Endodermal cell (in vitro differentiated cells): ENCODE results near the gene COL27A1. TPM values are rescaled to one million over a fixed set of nuclear protein-coding genes. Genes with fewer than 3 reads are reported as not detected.

Experiments used
- DNase-seq: peaks from one replicate; pipeline ENCODE4 v3.0.0-alpha.2; 2017
- H3K27ac ChIP-seq: 2 replicates; pipeline ENCODE4 v1.5.1; 2013; ENCODE audit warnings: mild to moderate bottlenecking, low read depth, low read length, moderate library complexity
- H3K27me3 ChIP-seq: 2 replicates; pipeline ENCODE4 v1.6.1; 2013; ENCODE audit warnings: mild to moderate bottlenecking, low read length, moderate library complexity; ENCODE audit not compliant: insufficient read depth, control insufficient read depth, poor library complexity, severe bottlenecking
- H3K36me3 ChIP-seq: 2 replicates; pipeline ENCODE4 v1.7.0; 2013; ENCODE audit warnings: mild to moderate bottlenecking, low read length, moderate library complexity; ENCODE audit not compliant: control insufficient read depth, insufficient read depth
- H3K4me1 ChIP-seq: one replicate; pipeline ENCODE4 v1.7.0; 2013; ENCODE audit warnings: low read length; ENCODE audit not compliant: control insufficient read depth, insufficient read depth
- H3K4me3 ChIP-seq: 2 replicates; pipeline ENCODE4 v1.5.1; 2013; ENCODE audit warnings: mild to moderate bottlenecking, low read length, moderate library complexity
- H3K9ac ChIP-seq: 2 replicates; pipeline ENCODE4 v1.6.1; 2013; ENCODE audit warnings: mild to moderate bottlenecking, low read length, moderate library complexity; ENCODE audit not compliant: poor library complexity, severe bottlenecking; ENCODE audit errors: extremely low read depth
- H3K9me3 ChIP-seq: 2 replicates; pipeline ENCODE4 v1.6.1; 2013; ENCODE audit warnings: mild to moderate bottlenecking, low read length, moderate library complexity; ENCODE audit not compliant: control insufficient read depth
- H3K27ac Mint-ChIP-seq: 2 replicates; pipeline ENCODE4 v1.8.0; 2020; ENCODE audit warnings: mixed read lengths
- H3K27me3 Mint-ChIP-seq: 2 replicates; pipeline ENCODE4 v1.8.0; 2021; ENCODE audit warnings: mild to moderate bottlenecking, mixed read lengths; ENCODE audit not compliant: insufficient read depth
- H3K36me3 Mint-ChIP-seq: 2 replicates; pipeline ENCODE4 v1.8.0; 2020; ENCODE audit warnings: low read depth, mixed read lengths
- H3K4me1 Mint-ChIP-seq: 2 replicates; pipeline ENCODE4 v1.8.0; 2020; ENCODE audit warnings: mixed read lengths
- H3K4me3 Mint-ChIP-seq: 2 replicates; pipeline ENCODE4 v1.8.0; 2020; ENCODE audit warnings: mild to moderate bottlenecking, moderate library complexity, mixed read lengths
- H3K9me3 Mint-ChIP-seq: 2 replicates; pipeline ENCODE4 v1.8.0; 2020; ENCODE audit warnings: mild to moderate bottlenecking, mixed read lengths
- WGBS, 2 experiments: methylation state at CpG; one replicate each; pipeline versions ENCODE4 v1.1.5 to v1.1.7; 2013; ENCODE audit warnings: missing lambda C conversion rate in 2 of 2, mixed read lengths in 1 of 2; ENCODE audit not compliant: insufficient coverage in 1 of 2, insufficient read length in 1 of 2; 5-methylcytosine and 5-hydroxymethylcytosine counted together
- total RNA-seq, 2 donors: library from RNA; stranded (reverse); fragmentation: NEBNext Ultra II Directional in 1 of 2; extraction: Animal tissue kit (Norgen Biotek cat#: 25700) in 1 of 2; gene quantifications; 2 replicates in 1 of 2; 3 replicates in 1 of 2; pipeline ENCODE4 v1.2.1, GENCODE V29; 2021
- TF ChIP-seq, protein P1 (sequence below): fragments of 200-600 bp; sonication (generic); conservative IDR thresholded peaks from 2 replicates; pipeline ENCODE4 v1.5.0; 2021; ENCODE audit warnings: antibody characterized with exemption, mild to moderate bottlenecking

The COL27A1 gene
- total RNA-seq, 2 donors from 2014 or later, result 43.8 to 69.5 TPM

DNA sequence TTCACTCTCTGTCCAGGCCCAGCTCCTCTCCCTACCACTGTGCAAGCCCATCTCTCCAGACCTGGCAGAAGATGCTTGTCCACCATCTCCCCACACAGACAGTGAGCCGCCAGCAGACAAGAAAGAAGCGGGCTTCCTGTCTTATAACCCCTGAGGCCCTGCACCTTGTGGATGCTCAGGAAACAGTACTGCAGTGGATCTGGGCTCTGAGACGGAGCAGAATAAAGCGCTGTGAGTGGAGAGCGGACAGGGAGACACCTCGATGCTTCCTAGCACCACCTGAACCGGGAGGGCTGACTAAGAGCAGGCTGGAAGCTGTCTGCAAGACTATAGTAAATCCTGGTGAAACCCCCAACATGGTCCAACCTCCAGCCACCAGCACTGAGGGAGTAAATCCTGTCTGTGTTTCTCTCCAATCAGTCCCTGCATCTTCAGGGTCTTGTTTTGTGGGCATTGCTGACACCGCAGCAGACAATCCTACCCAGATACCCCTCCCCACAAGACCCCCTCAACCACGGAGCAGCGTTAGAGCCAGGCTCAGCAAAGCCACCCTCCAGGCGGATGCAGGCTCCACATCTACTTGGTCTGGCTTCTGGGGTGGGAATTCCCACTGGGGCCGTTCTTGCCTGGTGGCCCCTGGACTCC lies 193.0 kb downstream of the COL27A1 start:
- TF ChIP-seq, protein P1, sequence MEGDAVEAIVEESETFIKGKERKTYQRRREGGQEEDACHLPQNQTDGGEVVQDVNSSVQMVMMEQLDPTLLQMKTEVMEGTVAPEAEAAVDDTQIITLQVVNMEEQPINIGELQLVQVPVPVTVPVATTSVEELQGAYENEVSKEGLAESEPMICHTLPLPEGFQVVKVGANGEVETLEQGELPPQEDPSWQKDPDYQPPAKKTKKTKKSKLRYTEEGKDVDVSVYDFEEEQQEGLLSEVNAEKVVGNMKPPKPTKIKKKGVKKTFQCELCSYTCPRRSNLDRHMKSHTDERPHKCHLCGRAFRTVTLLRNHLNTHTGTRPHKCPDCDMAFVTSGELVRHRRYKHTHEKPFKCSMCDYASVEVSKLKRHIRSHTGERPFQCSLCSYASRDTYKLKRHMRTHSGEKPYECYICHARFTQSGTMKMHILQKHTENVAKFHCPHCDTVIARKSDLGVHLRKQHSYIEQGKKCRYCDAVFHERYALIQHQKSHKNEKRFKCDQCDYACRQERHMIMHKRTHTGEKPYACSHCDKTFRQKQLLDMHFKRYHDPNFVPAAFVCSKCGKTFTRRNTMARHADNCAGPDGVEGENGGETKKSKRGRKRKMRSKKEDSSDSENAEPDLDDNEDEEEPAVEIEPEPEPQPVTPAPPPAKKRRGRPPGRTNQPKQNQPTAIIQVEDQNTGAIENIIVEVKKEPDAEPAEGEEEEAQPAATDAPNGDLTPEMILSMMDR, result no peak
- peaks cover 10% of the 10 kb centered on the region for H3K4me1 Mint-ChIP-seq
- H3K27ac Mint-ChIP-seq, result peak overlapping the region; percentile 38
- H3K27me3 Mint-ChIP-seq, result no peaks in the 10 kb centered on the region
- no peaks in the 10 kb centered on the region for H3K9me3 ChIP-seq
- peaks cover 30% of the 10 kb centered on the region for H3K36me3 Mint-ChIP-seq
- no peaks in the 10 kb centered on the region for H3K9me3 Mint-ChIP-seq
- peaks cover 6% of the 10 kb centered on the region for H3K36me3 ChIP-seq
- no peak overlapping the region for H3K4me3 ChIP-seq
- H3K4me3 Mint-ChIP-seq, result no peak overlapping the region
- no peak for DNase-seq
- WGBS, 2 experiments, result 82 to 83% methylated on average over 9 to 12 of the region's 12 CpGs
- H3K27me3 ChIP-seq, result no peaks in the 10 kb centered on the region
- no peaks in the 10 kb centered on the region for H3K4me1 ChIP-seq
- H3K27ac ChIP-seq, result peak overlapping the region; percentile 60
- no peak overlapping the region for H3K9ac ChIP-seq

DNA sequence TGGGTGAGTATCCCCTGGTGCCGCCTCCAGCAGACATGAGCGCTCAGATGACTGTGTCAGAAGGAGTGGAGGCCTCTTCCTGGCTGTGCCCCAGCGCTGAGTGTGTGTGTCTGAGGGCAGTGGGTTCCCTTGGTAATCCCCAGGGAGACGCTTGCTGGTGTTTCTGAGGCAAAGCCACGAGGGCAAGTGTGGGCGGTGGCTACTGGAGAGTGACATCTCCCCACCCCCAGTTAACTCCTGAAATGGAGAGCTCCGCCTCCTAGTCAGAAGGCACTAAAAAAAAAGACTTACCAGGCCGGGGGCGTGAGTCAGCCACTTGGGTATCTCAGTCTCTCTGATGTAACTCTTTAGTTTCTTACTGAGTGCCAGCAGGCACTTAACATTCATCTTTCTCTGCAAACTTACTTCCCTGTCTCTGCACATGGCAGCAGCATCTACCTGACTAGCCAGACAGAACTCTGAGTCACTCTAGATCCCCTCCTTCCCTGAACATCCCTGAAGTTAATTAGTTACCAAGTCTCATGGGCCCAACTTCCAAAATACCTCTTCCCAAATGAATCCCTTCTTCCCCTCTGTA lies 193.7 kb downstream of the COL27A1 start:
- H3K27me3 ChIP-seq, result no peaks in the 10 kb centered on the region
- Mint-ChIP-seq H3K4me1 (peaks cover 10% of the 10 kb centered on the region), H3K27ac (peak overlapping the region; percentile 85), H3K4me3 (no peak overlapping the region), H3K9me3 (no peaks in the 10 kb centered on the region), H3K36me3 (peaks cover 30% of the 10 kb centered on the region), H3K27me3 (no peaks in the 10 kb centered on the region)
- H3K9ac ChIP-seq, result no peak overlapping the region
- H3K36me3 ChIP-seq, result peaks cover 6% of the 10 kb centered on the region
- H3K4me1 ChIP-seq, result no peaks in the 10 kb centered on the region
- H3K9me3 ChIP-seq, result no peaks in the 10 kb centered on the region
- H3K4me3 ChIP-seq, result no peak overlapping the region
- H3K27ac ChIP-seq, result peak overlapping the region; percentile 52
- TF ChIP-seq, protein P1, result no peak
- 34 to 53% methylated on average over 3 to 9 of the region's 9 CpGs for WGBS, 2 experiments
- DNase-seq, result peak; percentile 90

DNA sequence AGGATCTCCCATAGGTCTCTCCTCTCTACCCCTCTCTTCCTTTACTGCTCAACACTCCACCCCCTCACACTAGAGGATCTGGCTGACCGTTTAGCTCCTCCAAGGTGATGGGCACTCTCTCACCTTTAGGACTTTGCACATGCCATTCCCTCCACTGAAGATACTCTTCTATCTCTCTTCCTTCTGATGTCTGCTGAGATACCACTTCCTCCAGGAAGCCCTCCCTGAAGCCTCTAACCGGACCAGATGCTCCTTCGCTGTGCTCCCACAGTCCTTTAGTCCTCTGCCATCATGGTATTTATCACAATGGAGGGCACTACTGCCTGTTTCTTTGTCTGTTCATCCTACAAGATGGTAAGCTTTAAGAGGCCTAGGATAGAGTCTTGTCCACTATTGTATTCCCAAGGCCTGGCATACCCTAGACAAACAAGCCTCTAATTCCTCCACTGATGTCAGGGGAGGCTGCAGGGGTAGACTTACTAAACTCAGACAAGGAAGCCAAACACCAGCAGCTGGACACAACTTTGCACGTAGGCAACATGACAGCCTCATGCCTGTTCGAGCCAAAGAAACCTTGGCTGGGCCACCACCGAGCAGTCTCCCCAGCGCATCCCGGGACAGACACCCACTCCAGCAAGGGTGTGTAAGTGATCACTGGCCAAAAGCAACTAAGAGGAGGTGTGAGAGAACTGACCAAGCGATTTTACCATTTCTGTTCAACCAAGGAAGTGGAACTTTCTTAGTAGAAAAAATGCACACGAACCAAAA lies 194.6 kb downstream of the COL27A1 start:
- no peaks in the 10 kb centered on the region for H3K4me1 ChIP-seq
- Mint-ChIP-seq H3K27ac (peak overlapping the region; percentile 85), H3K36me3 (peaks cover 30% of the 10 kb centered on the region), H3K4me3 (no peak overlapping the region), H3K9me3 (no peaks in the 10 kb centered on the region), H3K27me3 (no peaks in the 10 kb centered on the region), H3K4me1 (peaks cover 10% of the 10 kb centered on the region)
- H3K9ac ChIP-seq, result no peak overlapping the region
- no peak for DNase-seq
- no peaks in the 10 kb centered on the region for H3K9me3 ChIP-seq
- H3K27me3 ChIP-seq, result no peaks in the 10 kb centered on the region
- TF ChIP-seq, protein P1, result no peak
- no peak overlapping the region for H3K27ac ChIP-seq
- H3K4me3 ChIP-seq, result no peak overlapping the region
- peaks cover 6% of the 10 kb centered on the region for H3K36me3 ChIP-seq
- WGBS, 2 experiments, result 93 to 98% methylated on average over 8 to 10 of the region's 10 CpGs
